HCT116 (cell line): ENCODE data around the gene LRRK1.

Experiments used
- EGR1 ChIP-seq: IDR thresholded peaks from 2 replicates; pipeline ENCODE4 v1.6.1; 2012; ENCODE audit warnings: low read depth
- EZH2 ChIP-seq: fragments of 200-600 bp; sonication (generic); IDR thresholded peaks from 2 replicates; pipeline ENCODE4 v1.6.1; 2017; ENCODE audit warnings: antibody characterized with exemption, mixed run types
- SIN3A ChIP-seq: IDR thresholded peaks from 2 replicates; pipeline ENCODE4 v1.6.1; 2012; ENCODE audit warnings: low read depth
- YY1 ChIP-seq: IDR thresholded peaks from 2 replicates; pipeline ENCODE4 v1.6.1; 2011; ENCODE audit warnings: low read length, low read depth, moderate library complexity, mild to moderate bottlenecking; ENCODE audit not compliant: insufficient replicate concordance; ENCODE audit errors: extremely low read depth
- TF ChIP-seq, protein P1 (sequence below), 3 experiments: fragments of 200-600 bp in 1 of 3; sonication (generic) in 1 of 3; IDR thresholded peaks in 2 of 3; conservative IDR thresholded peaks in 1 of 3; 2 replicates each; pipeline ENCODE4 v1.5.1; 2012 to 2017; ENCODE audit warnings: low read depth in 2 of 3, low read length in 2 of 3, antibody characterized with exemption in 1 of 3, borderline replicate concordance in 1 of 3, control low read depth in 1 of 3, mild to moderate bottlenecking in 1 of 3, mixed read lengths in 1 of 3, mixed run types in 1 of 3, moderate library complexity in 1 of 3; ENCODE audit not compliant: insufficient read depth in 1 of 3

DNA sequence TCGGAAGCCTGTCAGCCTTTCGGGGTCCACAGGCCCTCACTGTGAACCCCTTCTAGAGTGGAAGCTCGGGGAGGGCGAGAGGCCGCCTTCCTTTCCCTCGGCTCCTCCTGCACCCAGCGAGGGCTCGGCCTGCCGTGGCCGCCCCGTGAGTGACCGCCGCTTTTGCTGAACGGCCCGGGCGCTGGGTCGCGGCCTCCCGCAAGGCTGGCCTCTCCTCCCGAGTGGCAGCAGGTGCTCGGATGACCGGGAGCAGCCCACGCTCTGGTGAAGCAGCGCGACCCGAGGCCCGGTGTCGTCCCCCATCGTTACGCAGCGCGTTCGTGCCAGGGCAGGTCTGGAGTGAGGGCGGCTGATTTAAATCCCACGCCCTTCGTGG is 53.8 kb downstream of the LRRK1 start:
- TF ChIP-seq, protein P1, sequence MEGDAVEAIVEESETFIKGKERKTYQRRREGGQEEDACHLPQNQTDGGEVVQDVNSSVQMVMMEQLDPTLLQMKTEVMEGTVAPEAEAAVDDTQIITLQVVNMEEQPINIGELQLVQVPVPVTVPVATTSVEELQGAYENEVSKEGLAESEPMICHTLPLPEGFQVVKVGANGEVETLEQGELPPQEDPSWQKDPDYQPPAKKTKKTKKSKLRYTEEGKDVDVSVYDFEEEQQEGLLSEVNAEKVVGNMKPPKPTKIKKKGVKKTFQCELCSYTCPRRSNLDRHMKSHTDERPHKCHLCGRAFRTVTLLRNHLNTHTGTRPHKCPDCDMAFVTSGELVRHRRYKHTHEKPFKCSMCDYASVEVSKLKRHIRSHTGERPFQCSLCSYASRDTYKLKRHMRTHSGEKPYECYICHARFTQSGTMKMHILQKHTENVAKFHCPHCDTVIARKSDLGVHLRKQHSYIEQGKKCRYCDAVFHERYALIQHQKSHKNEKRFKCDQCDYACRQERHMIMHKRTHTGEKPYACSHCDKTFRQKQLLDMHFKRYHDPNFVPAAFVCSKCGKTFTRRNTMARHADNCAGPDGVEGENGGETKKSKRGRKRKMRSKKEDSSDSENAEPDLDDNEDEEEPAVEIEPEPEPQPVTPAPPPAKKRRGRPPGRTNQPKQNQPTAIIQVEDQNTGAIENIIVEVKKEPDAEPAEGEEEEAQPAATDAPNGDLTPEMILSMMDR (IDR thresholded peaks at IDR 0.05 in 2 of 3, conservative IDR thresholded peaks at IDR 0.05 in 1 of 3; ENCODE audit: borderline replicate concordance in 1 of 3, insufficient read depth in 1 of 3, low read depth in 2 of 3, low read length in 2 of 3): no peak
- TF ChIP-seq EZH2: no peak
- no peak for TF ChIP-seq YY1
- TF ChIP-seq EGR1: no peak
- no peak for TF ChIP-seq SIN3A
